Cortex of kidney (tissue), 1 donor: ENCODE results near the gene CXCR5.

Experiments
- DNase-seq: peaks from one replicate; lab custom pipeline; 2025; lab: John Stamatoyannopoulos, UW

The CXCR5 gene

GRCh38 chr11:118928101-118928869 is 44.6 kb downstream of the CXCR5 start:
- no peak for DNase-seq

GRCh38 chr11:118928870-118929500 is 45.3 kb downstream of the CXCR5 start:
- DNase-seq: no peak

GRCh38 chr11:118929501-118930093 is 45.9 kb downstream of the CXCR5 start:
- no peak for DNase-seq

GRCh38 chr11:118930094-118930712 is 46.5 kb downstream of the CXCR5 start:
- DNase-seq: no peak

GRCh38 chr11:118931571-118931970 is 47.9 kb downstream of the CXCR5 start:
- no peak for DNase-seq

GRCh38 chr11:118933486-118933885 is 49.8 kb downstream of the CXCR5 start:
- DNase-seq: no peak

- DNase-seq: no peak
Measured at GRCh38 chr11:118935376-118935775, 51.7 kb downstream of the CXCR5 start.

GRCh38 chr11:118938491-118939403 is 55.1 kb downstream of the CXCR5 start:
- no peak for DNase-seq

- no peak for DNase-seq
Measured at GRCh38 chr11:118939404-118939915, 55.8 kb downstream of the CXCR5 start.

- no peak for DNase-seq
Measured at GRCh38 chr11:118939953-118940598, 56.4 kb downstream of the CXCR5 start.

GRCh38 chr11:118947091-118947490 is 63.4 kb downstream of the CXCR5 start:
- no peak for DNase-seq
